ENCODE results near the gene DIAPH2. TPM values are rescaled to one million over a fixed set of nuclear protein-coding genes. Genes with fewer than 3 reads are reported as not detected.
A peak's percentile ranks its signal among the peaks of the same experiment; 100 is the strongest.

Gene DIAPH2
- total RNA-seq, 1 donor = 42.3 TPM

DNA sequence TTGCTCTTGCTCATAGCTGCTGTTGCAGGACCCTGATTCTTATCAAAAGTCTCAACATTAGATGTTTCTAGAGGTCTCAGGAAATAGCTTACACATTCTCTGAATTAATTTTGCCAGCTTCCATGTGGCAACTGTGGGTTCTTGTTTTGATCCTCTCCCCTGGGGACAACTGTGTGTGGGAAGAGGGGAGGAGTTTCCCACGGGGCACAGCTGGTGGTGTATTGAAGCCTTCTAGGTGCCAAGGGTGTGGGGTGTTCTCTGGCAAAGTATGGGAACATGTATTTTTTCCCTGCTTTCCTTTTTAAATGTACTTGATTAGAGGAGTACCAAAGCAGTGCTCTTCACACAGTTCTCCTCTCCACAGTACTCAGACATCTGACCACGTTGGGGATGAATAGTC, 411.7 kb downstream of the DIAPH2 start:
- no peak for DNase-seq (ENCODE audit: low read depth)
- TF ChIP-seq, protein P1, sequence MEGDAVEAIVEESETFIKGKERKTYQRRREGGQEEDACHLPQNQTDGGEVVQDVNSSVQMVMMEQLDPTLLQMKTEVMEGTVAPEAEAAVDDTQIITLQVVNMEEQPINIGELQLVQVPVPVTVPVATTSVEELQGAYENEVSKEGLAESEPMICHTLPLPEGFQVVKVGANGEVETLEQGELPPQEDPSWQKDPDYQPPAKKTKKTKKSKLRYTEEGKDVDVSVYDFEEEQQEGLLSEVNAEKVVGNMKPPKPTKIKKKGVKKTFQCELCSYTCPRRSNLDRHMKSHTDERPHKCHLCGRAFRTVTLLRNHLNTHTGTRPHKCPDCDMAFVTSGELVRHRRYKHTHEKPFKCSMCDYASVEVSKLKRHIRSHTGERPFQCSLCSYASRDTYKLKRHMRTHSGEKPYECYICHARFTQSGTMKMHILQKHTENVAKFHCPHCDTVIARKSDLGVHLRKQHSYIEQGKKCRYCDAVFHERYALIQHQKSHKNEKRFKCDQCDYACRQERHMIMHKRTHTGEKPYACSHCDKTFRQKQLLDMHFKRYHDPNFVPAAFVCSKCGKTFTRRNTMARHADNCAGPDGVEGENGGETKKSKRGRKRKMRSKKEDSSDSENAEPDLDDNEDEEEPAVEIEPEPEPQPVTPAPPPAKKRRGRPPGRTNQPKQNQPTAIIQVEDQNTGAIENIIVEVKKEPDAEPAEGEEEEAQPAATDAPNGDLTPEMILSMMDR (IDR thresholded peaks at IDR 0.05; ENCODE audit: insufficient read depth, low read length) = no peak
- no peak overlapping the region for H3K4me3 ChIP-seq (ENCODE audit: low read depth, low read length)

DNA sequence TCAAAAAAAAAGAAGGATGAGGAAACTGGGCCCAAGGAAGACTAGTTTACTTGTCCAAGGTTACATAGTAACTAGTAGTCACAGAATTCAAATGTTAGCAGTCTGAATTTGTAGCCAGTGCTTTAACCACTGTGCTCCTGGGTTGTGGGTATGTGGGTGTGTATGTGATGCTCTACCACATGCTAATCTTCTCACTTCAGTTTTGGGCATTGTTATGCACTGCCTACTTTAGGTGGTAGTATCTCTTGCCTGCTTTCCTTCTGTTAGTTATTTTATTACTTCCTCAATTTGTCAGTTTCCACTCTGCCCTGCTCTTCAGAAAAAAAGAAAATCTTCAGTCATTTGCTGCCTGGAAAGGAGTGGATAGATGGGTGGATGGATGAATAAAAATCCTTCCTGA, 418.3 kb downstream of the DIAPH2 start:
- DNase-seq (ENCODE audit: low read depth) = no peak
- H3K4me3 ChIP-seq (ENCODE audit: low read depth, low read length) = no peak overlapping the region
- TF ChIP-seq, protein P1 (IDR thresholded peaks at IDR 0.05; ENCODE audit: insufficient read depth, low read length) = no peak

DNA sequence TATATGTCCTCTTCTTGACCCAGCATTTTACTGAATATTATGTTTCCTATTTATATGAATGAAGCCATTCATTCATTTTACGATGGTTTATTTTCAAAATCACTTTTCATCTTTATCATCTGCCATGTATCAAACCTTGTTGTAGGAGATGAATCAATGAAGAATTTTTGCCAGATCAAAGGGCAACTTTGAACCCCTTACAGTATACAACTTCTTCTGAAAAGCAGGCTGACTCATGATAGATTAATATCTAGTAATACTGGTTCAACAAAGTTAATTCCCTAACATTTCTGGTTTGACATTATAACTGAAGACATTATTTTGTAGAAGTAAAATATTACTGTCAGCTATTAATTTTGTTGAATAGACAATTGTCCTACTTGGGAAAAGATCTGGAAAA, 425.1 kb downstream of the DIAPH2 start:
- TF ChIP-seq, protein P1 (IDR thresholded peaks at IDR 0.05; ENCODE audit: insufficient read depth, low read length) = no peak
- no peak overlapping the region for H3K4me3 ChIP-seq (ENCODE audit: low read depth, low read length)
- DNase-seq (ENCODE audit: low read depth) = no peak

DNA sequence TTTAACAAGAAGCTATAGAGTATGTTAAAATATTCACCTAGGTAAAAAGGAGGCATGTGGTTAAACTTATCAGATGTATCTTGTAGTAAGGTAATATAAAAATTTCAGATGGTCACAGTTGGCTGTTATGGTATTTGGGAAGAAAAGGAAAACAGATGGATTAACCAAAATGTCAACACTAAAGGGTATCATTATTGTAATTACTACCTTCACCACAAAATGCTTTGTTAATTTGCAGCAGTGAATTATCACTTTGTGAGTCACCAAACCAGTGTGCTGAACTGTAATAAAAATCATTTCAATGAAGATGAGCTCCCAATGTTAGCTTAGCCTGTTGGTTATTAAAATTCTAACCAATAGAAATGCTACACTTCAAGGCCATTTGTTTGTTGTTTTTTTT, 432.9 kb downstream of the DIAPH2 start:
- TF ChIP-seq, protein P1 (IDR thresholded peaks at IDR 0.05; ENCODE audit: insufficient read depth, low read length) = no peak

DNA sequence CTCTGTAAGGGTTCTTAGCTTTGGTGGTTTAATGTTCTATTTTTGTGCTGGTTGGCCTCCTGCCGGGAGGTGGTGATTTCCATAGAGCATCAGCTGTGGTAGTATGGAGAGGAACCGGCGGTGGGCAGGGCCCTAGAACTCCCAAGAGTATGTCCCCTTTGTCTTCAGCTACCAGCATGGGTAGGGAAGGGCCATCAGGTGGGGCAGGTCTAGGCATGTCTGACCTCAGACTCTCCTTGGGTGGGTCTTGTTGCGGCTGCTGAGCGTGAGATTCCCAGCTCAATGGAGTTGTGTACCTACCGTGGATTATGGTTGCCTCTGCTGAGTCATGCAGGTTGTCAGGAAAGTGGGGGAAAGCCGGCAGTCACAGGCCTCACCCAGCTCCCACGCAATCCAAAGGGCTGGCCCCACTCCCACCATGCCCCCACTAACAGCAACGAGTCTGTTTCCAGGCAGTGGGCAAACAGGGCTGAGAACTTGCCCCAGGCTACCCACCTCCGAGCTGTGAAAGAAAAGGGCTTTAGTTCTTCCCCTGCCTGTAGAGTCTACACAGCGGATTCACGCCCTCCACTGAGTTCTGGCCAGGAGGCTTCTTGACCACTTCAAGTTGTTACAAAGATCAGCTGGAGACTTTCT, 434.9 kb downstream of the DIAPH2 start:
- no peak for DNase-seq (ENCODE audit: low read depth)
- no peak overlapping the region for H3K4me3 ChIP-seq (ENCODE audit: low read depth, low read length)
- TF ChIP-seq, protein P1 (IDR thresholded peaks at IDR 0.05; ENCODE audit: insufficient read depth, low read length) = no peak

More for the DNA sequence above, 432.9 kb downstream of the DIAPH2 start:
- DNase-seq (ENCODE audit: low read depth) = no peak
- no peak overlapping the region for H3K4me3 ChIP-seq (ENCODE audit: low read depth, low read length)

DNA sequence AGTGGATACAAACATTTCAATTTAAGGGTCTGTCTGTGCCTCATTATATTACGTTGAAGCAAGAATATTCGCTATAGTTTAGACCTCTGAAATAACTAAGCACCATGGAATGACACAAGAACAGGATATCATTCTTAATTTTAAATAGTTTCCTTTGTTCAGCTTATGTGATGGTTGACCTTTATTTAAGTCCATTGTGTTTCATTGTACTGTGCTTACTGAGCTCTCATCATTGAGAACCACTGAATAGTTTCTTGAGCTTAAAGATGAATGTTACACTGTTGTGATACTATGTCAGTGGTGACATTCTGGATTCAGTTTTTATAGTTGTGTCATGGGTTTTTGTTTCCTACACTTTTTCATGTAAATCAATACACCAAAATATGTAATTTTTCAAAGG, 438.4 kb downstream of the DIAPH2 start:
- TF ChIP-seq, protein P1 (IDR thresholded peaks at IDR 0.05; ENCODE audit: insufficient read depth, low read length) = no peak
- no peak overlapping the region for H3K4me3 ChIP-seq (ENCODE audit: low read depth, low read length)
- DNase-seq (ENCODE audit: low read depth) = no peak

DNA sequence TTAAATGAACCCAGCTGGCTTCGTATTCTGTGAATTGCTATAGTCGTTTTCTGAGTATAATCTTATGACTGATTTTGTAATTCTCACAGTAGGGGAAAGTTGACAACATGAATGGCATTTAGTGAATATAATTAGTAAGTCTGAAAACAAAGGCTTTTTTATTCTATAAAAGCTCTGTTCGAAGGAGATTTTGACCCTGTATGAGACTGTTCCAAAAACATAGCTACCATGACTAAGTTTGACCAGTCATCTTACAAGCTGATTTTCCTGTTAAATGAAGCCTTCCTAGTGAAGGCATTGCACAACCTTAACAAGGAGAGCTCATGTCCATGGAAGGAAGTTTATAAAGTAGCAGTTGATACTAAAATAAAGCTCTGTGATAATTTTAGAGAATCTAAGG, 441.4 kb downstream of the DIAPH2 start:
- H3K4me3 ChIP-seq (ENCODE audit: low read depth, low read length) = no peak overlapping the region
- DNase-seq (ENCODE audit: low read depth) = peak; percentile 20

More for the DNA sequence above, 441.4 kb downstream of the DIAPH2 start:
- TF ChIP-seq, protein P1 (IDR thresholded peaks at IDR 0.05; ENCODE audit: insufficient read depth, low read length) = no peak
